ENCODE measurements around the gene EYA2.
A peak's percentile ranks its signal among the peaks of the same experiment; 100 is the strongest.
"Not testable (repeated sequence)": the region's sequence is repeated elsewhere in the genome, so short reads cannot be mapped to it uniquely, and the experiment has no call there.

The EYA2 gene

GRCh38 chr20:47205577-47206123, 311.0 kb downstream of the EYA2 start:
- no peak for DNase-seq (ENCODE audit: low read depth)
- peak; percentile 84 for TF ChIP-seq CTCF (IDR thresholded peaks at IDR 0.05; ENCODE audit: control insufficient read depth, insufficient read depth, low read depth, low read length, missing control alignments)
- H3K4me3 ChIP-seq (ENCODE audit: control insufficient read depth, low read depth, low read length): no peak overlapping the region

- H3K4me3 ChIP-seq (ENCODE audit: control insufficient read depth, low read depth, low read length): not testable (repeated sequence)
Measured at GRCh38 chr20:47206552-47206951, 311.9 kb downstream of the EYA2 start.

DNA sequence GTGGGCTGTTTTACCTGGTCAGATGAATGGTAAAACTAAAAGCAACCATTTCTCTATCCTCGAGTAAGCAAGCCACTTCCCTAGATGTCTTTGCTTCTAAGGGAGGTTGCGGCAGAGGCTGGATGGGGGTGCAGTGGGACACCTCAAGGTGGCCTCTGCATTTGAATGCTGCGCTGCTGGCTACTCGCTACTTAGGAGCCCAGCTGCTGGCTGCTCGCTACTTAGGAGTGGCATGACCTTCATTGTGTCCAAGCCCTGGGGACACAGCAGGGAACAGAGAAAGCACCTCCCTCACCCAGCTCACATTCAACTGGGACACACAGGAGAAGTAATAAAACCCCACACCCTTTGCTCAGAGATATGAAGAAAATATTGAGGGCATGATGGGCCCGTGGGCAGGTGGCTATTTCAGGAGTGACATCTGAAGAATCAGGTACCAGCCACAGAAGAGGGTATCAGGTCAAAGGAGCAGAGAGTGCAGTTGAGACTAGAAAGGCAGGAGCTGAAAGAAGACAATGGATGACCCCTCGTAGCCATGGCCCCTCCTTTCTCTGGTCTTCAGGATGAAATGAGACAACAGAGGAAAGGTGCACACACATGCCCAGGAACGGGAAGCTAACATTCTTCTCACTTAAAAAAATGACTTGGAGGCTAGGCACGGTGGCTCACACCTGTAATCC, 312.5 kb downstream of the EYA2 start:
- no peak for DNase-seq (ENCODE audit: low read depth)
- no peak for TF ChIP-seq CTCF (IDR thresholded peaks at IDR 0.05; ENCODE audit: control insufficient read depth, insufficient read depth, low read depth, low read length, missing control alignments)
- no peak overlapping the region for H3K4me3 ChIP-seq (ENCODE audit: control insufficient read depth, low read depth, low read length)

More at GRCh38 chr20:47206552-47206951, 311.9 kb downstream of the EYA2 start:
- DNase-seq (ENCODE audit: low read depth): not testable (repeated sequence)

GRCh38 chr20:47208534-47209174, 314.0 kb downstream of the EYA2 start:
- no peak for DNase-seq (ENCODE audit: low read depth)
- TF ChIP-seq CTCF (IDR thresholded peaks at IDR 0.05; ENCODE audit: control insufficient read depth, insufficient read depth, low read depth, low read length, missing control alignments): no peak
- H3K4me3 ChIP-seq (ENCODE audit: control insufficient read depth, low read depth, low read length): no peak overlapping the region

DNA sequence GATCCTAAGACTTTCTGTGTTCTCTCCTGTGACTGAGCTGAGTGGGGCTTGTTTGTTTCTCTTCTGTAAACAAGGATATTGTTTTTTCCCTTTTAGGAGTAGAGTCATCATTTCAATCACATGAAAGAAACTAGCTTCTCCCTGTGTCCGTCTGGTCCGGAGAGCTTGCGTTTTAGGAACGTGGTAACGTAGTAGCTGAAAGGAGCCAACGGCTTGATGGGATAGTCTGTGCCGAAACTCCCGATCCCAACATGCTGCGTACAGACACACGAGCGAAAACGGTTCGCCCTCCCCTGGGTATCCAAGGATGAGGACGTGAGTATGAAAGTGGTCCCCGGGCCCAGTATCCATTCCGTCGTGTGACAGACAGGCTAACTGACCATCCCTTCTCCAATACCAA, 315.3 kb downstream of the EYA2 start:
- DNase-seq (ENCODE audit: low read depth): no peak
- H3K4me3 ChIP-seq (ENCODE audit: control insufficient read depth, low read depth, low read length): no peak overlapping the region
- TF ChIP-seq CTCF (IDR thresholded peaks at IDR 0.05; ENCODE audit: control insufficient read depth, insufficient read depth, low read depth, low read length, missing control alignments): no peak

DNA sequence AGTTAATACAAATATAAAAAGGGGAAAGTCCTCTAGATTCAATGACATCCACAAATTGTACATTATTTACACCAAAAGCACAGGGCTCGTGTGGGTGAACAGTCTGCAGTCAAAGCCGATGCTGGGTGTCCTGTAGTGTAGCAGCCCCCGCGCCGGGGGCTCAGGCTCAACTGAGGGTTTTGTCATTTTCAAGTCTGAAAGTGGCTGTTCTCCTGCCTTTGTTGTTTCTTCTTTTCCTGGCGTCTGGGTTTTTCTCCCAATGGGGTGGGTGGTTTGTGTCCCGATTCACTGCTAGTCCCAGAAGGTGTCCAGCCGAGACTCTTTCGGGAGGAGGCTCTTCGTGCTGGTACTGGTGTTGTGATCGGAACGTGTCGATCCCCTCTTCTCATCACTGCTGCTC, 315.8 kb downstream of the EYA2 start:
- no peak overlapping the region for H3K4me3 ChIP-seq (ENCODE audit: control insufficient read depth, low read depth, low read length)
- DNase-seq (ENCODE audit: low read depth): no peak
- TF ChIP-seq CTCF (IDR thresholded peaks at IDR 0.05; ENCODE audit: control insufficient read depth, insufficient read depth, low read depth, low read length, missing control alignments): no peak

GRCh38 chr20:47211036-47211435, 316.4 kb downstream of the EYA2 start:
- no peak for TF ChIP-seq CTCF (IDR thresholded peaks at IDR 0.05; ENCODE audit: control insufficient read depth, insufficient read depth, low read depth, low read length, missing control alignments)
- no peak for DNase-seq (ENCODE audit: low read depth)
- H3K4me3 ChIP-seq (ENCODE audit: control insufficient read depth, low read depth, low read length): no peak overlapping the region
